Tibial nerve (tissue), 4 donors: ENCODE measurements around the gene BAHCC1.

Experiments used
- CTCF ChIP-seq, 5 experiments: fragments of 200-600 bp in 3 of 5; fragments of 450-650 bp in 2 of 5; sonication (generic) in 3 of 5; IDR thresholded peaks; one replicate each; pipeline ENCODE4 v1.5.1; 2016 to 2019; ENCODE audit warnings: antibody characterized with exemption in 5 of 5, mild to moderate bottlenecking in 3 of 5, moderate library complexity in 2 of 5
- EP300 ChIP-seq, 2 donors: sonication (generic); formaldehyde crosslinking; IDR thresholded peaks; one replicate each; pipeline ENCODE4 v1.6.1; 2017; ENCODE audit warnings: antibody characterized with exemption in 2 of 2, mild to moderate bottlenecking in 1 of 2
- POLR2A ChIP-seq, 2 donors: fragments of 450-650 bp; IDR thresholded peaks; one replicate each; pipeline ENCODE4 v1.6.1; 2017; ENCODE audit warnings: antibody characterized with exemption in 2 of 2, mild to moderate bottlenecking in 2 of 2, moderate library complexity in 2 of 2

GRCh38 chr17:81463506-81463905 lies 68.2 kb downstream of the BAHCC1 start:
- TF ChIP-seq CTCF (IDR thresholded peaks at IDR 0.05), result no peak
- TF ChIP-seq POLR2A (IDR thresholded peaks at IDR 0.05), result no peak
- no peak for TF ChIP-seq EP300 (IDR thresholded peaks at IDR 0.05)
